Measurements from ENCODE around the gene B4GALT2.

The B4GALT2 gene

GRCh38 chr1:43971336-43971980 lies 7.6 kb upstream of the B4GALT2 start:
- DNase-seq = no peak

- no peak for DNase-seq
Observed at GRCh38 chr1:43973981-43974442, 5.0 kb upstream of the B4GALT2 start.

- peak; percentile 95 for DNase-seq
Observed at GRCh38 chr1:43974443-43975248, 4.4 kb upstream of the B4GALT2 start, which contains the start of gene ATP6V0B. TSS of gene ATP6V0B (plus strand) at chr1:43974960. CDS start at chr1:43975041, 81 bp downstream.

- no peak for DNase-seq
Observed at GRCh38 chr1:43975249-43975961, 3.6 kb upstream of the B4GALT2 start.

- no peak for DNase-seq
Observed at GRCh38 chr1:43976045-43976444, 3.0 kb upstream of the B4GALT2 start.

- DNase-seq = no peak
Observed at GRCh38 chr1:43976890-43977289, 2.1 kb upstream of the B4GALT2 start.

GRCh38 chr1:43977376-43978263 lies 1.4 kb upstream of the B4GALT2 start:
- no peak for DNase-seq

- no peak for DNase-seq
Observed at GRCh38 chr1:43978264-43978550, 803 bp upstream of the B4GALT2 start.

GRCh38 chr1:43979261-43979527 lies 184 bp downstream of the B4GALT2 start:
- no peak for DNase-seq

- peak; percentile 84 for DNase-seq
Observed at GRCh38 chr1:43979528-43980254, 681 bp downstream of the B4GALT2 start.

- DNase-seq = no peak
Observed at GRCh38 chr1:43980255-43981134, 1.5 kb downstream of the B4GALT2 start.

- no peak for DNase-seq
Observed at GRCh38 chr1:43981135-43981491, 2.1 kb downstream of the B4GALT2 start.

- DNase-seq = no peak
Observed at GRCh38 chr1:43981636-43982035, 2.6 kb downstream of the B4GALT2 start.

- no peak for DNase-seq
Observed at GRCh38 chr1:43982241-43982640, 3.2 kb downstream of the B4GALT2 start.

GRCh38 chr1:43982808-43983207 lies 3.8 kb downstream of the B4GALT2 start:
- DNase-seq = no peak

- no peak for DNase-seq
Observed at GRCh38 chr1:43983253-43983899, 4.4 kb downstream of the B4GALT2 start.

- no peak for DNase-seq
Observed at GRCh38 chr1:43984855-43985254, 5.8 kb downstream of the B4GALT2 start.

GRCh38 chr1:43985984-43986595 lies 7.1 kb downstream of the B4GALT2 start:
- DNase-seq = no peak

- DNase-seq = no peak
Observed at GRCh38 chr1:43986712-43987111, 7.7 kb downstream of the B4GALT2 start.

- no peak for DNase-seq
Observed at GRCh38 chr1:43987159-43987902, 8.3 kb downstream of the B4GALT2 start.
